Measurements from ENCODE around the gene NXPH3.

- no peak for TF ChIP-seq ZNF274 (IDR thresholded peaks at IDR 0.05; ENCODE audit: low read depth, low read length)
- TF ChIP-seq POLR2A (IDR thresholded peaks at IDR 0.05; ENCODE audit: borderline replicate concordance, extremely low read depth, insufficient read depth, insufficient read length) = no peak
- TF ChIP-seq CTCF (IDR thresholded peaks at IDR 0.05 in 2 of 3, conservative IDR thresholded peaks at IDR 0.05 in 1 of 3; ENCODE audit: borderline replicate concordance in 1 of 3, insufficient read depth in 1 of 3, low read depth in 2 of 3, low read length in 2 of 3) = no peak
- TF ChIP-seq JUND (IDR thresholded peaks at IDR 0.05) = no peak
- TF ChIP-seq POLR2AphosphoS5 (IDR thresholded peaks at IDR 0.05; ENCODE audit: low read depth, low read length) = no peak
- no peak for TF ChIP-seq EZH2phosphoT487 (IDR thresholded peaks at IDR 0.05; ENCODE audit: borderline replicate concordance)
Observed at GRCh38 chr17:49547566-49547965, 28.1 kb upstream of the NXPH3 start.

Measured in HCT116 (cell line).